GM21526 (cell line): ENCODE measurements around the gene PRAMEF15.
"Not testable (repeated sequence)": the region's sequence is repeated elsewhere in the genome, so short reads cannot be mapped to it uniquely, and the experiment has no call there.

Experiments used
- ATAC-seq: cut with Tn5 transposase; IDR thresholded peaks from one replicate; pipeline ENCODE4 v1.9.1; 2021; ENCODE audit warnings: moderate library complexity; ENCODE audit not compliant: unreplicated experiment, low FRiP score

The PRAMEF15 gene

DNA sequence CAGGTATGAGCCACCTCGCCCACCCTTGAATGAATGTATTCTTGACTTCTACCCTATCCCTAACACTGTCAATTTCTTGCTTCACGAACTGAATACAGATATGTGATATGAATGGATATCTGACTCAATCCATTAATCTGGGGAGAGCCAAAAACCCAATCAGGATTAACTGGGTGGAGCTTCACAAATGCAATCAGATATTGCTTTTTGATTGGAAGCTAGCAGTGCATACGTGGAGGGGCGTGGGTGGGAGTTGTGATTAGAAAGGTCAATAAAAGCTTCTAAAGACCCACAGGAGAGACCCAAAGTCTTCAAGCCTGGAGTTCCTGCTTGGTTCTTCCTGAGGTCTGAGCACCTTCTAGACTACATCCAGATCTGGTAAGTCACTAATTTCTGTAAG, at the start of gene PRAMEF15:
Gene PRAMEF15, plus strand, starts transcription at position 301 of the 400 bp plus-strand sequence. CDS start 2,827 bp downstream, outside the sequence.
- not testable (repeated sequence) for ATAC-seq

DNA sequence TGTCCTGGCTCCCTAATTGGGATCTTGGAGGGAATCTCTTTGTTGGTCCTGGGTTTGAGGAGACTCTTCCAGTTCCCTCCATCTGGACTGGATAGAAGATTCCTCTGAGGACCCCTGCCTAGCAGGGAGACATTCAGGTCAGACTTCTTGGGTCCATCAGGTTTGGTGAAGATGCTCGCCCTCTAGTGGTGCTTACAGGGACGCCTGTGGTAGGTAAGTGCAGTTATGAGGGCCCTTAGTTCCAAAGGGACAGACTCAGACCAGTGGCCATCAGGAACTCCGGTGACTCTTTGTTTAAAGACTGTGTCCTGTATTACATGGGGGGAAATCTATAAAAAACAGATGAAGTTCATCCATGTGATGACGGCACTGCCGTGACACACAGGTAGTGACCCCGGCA, 38.4 kb upstream of the PRAMEF15 start:
- not testable (repeated sequence) for ATAC-seq

DNA sequence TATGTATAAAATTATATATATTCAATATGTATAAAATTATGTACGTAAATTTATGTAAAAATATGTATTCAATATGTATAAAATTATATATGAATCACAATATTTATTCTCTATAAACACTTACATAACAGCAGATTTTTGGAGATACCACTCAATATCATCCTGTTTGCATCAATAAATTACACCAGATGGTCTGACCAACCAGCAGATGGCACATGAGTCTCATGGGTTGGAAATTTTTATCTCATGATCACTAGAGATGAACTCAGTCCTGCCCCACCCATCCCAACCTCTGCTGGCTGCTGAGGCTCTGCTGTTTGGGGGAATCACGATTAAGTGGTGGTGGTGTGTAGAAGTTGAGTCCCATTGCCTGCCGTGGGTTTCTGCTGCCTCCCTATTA, 35.8 kb upstream of the PRAMEF15 start:
- not testable (repeated sequence) for ATAC-seq

DNA sequence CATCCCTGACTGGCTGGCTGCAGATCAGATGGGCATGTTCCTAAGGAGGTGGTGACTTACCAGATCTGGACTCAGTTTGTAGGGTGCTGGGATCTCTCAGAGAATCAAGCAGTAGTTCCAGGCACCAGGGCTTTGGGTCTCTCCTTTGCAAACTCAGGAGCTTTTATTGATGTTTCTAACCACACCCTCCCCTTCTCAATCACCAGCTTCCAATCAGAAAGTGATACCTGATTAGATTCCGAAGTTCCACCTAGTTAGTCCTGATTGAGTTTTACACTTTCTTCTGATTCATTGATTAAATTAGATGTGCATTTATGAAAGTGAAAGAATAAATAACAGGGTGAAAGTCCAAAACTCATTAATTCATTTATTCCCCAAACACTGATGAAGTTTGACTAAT, 30.3 kb upstream of the PRAMEF15 start, which contains the start of gene PRAMEF8:
Gene PRAMEF8, minus strand, starts transcription at position 101 of the 400 bp plus-strand sequence. CDS start 1,046 bp downstream, outside the sequence.
- ATAC-seq, result not testable (repeated sequence)

DNA sequence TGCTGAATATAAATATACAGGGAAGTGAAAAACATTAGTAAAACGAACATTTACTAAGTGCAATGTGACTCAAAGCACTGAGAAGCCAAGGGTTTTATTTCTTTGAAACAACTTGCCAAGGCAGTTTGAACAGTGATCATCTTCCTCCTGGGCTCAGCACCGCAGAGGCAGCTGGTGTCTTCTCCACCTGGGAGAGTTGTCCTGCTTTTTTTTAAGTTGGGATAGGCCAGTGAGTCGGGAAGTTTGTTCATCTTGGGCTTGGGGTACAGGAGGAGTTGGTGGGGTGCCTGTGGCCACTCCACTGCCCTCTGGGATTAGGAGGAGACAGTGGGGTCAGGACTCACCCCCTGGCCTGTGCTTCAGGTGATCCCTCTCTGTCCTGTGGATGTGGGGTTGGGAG, 26.4 kb upstream of the PRAMEF15 start:
- not testable (repeated sequence) for ATAC-seq

DNA sequence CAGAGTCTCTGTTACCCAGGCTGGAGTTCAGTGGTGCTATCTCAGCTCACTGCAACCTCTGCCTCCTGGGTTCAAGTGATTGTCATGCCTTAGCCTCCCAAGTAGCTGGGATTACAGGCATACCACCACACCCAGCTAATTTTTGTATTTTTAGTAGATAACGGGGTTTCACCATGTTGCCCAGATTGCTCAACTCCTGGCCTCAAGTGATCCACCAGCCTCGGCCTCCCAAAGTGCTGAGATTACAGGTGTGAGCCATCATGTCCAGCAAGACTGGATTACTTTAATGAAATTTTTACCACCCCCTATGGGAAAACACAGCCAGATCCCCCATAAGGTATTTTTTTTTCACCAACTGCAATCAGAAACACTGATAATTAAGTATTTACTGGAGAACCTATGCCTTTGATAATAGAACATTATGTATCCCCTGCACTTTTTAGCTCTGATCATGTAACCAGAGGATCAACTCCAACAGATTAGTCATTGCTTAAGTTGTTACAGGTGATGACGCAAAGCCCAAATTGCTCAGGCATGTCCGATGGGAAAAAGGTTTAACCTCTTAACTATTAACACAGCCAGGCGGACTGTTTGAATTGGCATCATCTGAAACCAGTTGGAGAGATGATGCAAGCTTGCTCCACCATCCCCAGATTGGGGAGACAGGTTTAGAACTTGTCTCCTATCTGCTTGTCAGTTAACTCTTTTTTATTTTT, 18.0 kb upstream of the PRAMEF15 start:
- ATAC-seq, result not testable (repeated sequence)

DNA sequence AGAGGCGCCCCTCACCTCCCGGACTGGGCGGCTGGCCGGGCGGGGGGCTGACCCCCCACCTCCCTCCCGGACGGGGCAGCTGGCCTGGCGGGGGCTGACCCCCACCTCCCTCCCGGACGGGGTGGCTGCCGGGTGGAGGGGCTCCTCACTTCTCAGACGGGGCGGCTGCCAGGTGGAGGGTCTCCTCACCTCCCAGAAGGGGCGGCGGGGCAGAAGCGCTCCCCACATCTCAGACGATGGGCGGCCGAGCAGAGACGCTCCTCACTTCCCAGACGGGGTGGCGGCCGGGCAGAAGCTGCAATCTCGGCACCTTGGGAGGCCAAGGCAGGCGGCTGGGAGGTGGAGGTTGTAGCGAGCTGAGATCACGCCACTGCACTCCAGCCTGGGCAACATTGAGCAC, 16.7 kb upstream of the PRAMEF15 start:
- not testable (repeated sequence) for ATAC-seq

DNA sequence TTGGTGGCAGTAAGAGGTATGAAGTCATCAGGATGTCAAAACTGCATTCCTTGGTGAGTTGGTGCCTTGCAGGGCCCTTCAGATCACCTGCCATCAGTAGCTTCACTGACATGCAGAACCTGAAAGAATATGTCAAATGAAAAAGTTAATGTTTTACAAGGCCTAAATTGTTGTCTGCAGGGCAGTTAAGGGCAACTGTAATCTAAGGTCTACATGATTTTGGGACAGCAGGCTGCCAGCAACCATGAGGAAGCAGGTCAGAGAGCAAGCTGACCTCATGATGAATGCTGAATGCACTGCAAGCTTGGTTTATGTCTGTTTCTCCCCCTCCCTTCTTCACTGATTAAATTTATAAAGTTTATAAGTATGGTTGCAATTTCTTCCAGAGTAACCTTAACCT, 13.2 kb upstream of the PRAMEF15 start:
- not testable (repeated sequence) for ATAC-seq

DNA sequence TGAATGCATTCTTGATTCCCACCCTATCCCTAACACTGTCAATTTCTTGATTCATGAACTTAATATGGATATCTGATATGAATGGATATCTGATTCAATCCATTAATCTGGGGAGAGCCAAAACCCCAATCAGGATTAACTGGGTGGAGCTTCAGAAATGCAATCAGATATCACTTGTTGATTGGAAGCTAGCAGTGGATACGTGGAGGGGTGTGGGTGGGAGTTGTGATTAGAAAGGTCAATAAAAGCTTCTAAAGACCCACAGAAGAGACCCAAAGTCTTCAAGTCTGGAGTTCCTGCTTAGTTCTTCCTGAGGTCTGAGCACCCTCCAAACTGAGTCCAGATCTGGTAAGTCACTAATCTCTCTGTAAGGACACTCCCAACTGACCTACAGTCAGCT, 12.1 kb upstream of the PRAMEF15 start, which contains the start of gene PRAMEF33:
Gene PRAMEF33, plus strand, starts transcription at position 301 of the 400 bp plus-strand sequence. CDS start 2,416 bp downstream, outside the sequence.
- not testable (repeated sequence) for ATAC-seq

DNA sequence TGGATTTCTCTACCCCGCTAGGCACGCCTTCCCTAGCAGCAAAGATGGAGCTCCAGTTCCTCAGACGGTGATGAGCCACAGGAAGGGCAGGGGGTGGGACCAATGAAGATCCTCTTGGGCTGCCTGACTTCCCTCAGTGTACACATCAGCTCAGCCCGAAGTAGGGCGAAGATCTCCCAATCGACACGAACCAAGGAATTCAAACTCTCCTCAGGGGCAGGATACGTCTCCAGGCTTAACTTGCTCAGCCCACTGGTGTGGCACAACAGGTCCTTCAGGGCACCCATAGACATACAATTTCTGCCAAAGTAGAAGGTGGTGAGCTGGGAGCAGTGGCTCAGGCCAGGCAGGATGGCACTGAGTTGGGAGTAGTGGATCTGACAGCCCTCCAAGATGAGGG, 27.1 kb downstream of the PRAMEF15 start:
- not testable (repeated sequence) for ATAC-seq

DNA sequence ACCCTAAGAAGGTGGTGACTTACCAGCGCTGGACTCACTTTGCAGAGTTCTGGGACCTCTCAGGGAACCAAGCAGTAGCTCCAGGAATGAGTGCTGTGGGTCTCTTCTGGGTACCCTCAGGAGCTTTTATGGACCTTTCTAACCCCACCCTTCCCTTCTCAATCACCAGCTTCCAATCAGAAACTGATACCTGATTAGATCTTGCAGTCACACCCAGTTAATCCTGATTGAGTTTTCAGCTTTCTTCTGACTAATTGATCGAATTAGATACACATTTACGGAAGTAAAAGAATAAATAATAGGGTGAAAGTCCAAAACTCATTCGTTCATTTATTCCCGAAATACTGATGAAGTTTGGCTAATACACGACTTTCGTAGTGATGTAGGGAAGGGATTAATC, 31.7 kb downstream of the PRAMEF15 start, which contains the start of gene PRAMEF14:
Gene PRAMEF14, minus strand, starts transcription at position 101 of the 400 bp plus-strand sequence. CDS start 1,820 bp downstream, outside the sequence.
- not testable (repeated sequence) for ATAC-seq

DNA sequence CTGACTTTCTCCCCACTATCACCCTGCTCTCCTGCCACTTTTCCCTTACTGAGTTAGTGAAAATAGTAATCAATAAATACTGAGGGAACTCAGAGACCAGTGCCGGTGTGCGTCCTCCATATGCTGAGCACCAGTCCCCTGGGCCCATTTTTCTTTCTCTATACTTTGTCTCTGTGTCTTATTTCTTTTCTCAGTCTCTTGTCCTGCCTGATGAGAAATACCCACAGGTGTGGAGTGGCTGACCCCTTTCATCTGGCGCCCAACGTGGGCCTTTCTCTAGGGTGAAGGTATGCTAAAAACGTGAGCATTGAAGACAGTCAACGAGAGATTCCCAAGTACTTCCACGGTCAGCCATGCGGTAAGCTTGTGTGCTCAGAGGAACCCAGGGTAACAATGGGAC, 38.1 kb downstream of the PRAMEF15 start:
- ATAC-seq, result not testable (repeated sequence)

DNA sequence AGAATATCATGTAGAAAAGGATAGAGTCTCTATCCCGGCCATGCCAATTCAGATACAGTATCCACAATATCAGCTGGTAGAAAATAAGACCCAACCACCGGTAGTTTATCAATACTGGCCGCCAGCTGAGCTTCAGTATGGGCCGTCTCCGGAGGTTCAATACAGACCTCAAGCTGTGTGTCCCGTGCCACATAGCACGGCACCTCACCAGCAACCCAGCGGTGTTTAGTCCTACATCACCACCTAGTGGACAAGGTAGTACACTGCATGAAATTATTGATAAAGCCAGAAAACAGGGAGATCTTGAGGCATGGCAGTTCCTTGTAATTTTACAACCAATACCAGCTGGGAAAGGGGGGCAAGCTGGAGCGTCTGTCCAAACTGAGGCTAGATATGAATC, 39.1 kb downstream of the PRAMEF15 start:
- not testable (repeated sequence) for ATAC-seq

DNA sequence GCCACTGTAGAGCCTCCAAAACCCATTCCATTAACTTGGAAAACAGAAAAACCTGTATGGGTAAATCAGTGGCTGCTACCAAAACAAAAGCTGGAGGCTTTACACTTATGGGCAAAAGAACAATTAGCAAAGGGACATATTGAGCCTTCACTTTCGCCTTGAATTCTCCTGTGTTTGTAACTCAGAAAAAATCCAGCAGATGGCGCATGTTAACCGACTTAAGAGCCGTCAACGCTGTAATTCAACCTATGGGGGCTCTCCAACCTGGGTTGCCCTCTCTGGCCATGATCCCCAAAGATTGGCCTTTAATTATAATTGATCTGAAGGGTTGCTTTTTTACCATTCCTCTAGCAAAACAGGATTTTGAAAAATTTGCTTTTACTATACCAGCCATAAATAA, 41.4 kb downstream of the PRAMEF15 start:
- ATAC-seq, result not testable (repeated sequence)

DNA sequence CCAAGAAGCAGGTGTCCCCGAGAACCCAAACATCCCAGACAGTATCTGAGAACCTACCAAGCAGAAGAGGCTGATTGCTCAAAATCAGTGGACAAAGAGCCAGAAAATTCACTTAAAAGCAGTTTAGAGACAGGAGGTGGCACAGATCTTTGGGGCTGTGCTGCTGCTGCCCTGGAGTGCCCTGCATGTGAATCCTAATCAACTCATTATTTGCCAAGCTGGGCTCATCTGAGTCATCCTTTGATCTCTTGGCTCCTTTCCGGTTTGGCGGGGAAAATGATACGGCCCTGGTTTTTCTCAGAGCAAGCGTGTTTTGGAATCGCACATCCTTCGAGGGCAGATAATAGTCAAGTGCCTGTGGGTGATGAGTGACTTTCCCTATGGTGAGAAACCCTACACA, 47.0 kb downstream of the PRAMEF15 start:
- ATAC-seq, result not testable (repeated sequence)

DNA sequence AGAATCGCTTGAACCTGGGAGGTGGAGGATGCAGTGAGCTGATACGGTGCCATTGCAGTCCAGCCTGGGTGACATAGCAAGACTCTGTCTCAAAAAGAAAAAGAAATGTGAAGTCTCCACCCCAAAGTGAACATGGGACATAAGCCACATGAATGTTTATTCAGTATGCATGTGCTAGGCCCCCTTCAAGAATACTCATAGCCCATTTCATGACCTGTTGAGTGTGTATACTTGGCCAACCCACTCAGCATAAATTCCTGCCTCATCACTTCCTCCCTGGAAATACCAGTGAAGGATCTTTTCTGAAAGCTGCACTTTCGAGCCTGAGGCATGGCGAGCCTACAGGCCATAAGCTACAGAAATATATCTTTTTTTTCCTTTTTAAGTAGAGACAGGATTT, 49.5 kb downstream of the PRAMEF15 start:
- not testable (repeated sequence) for ATAC-seq

DNA sequence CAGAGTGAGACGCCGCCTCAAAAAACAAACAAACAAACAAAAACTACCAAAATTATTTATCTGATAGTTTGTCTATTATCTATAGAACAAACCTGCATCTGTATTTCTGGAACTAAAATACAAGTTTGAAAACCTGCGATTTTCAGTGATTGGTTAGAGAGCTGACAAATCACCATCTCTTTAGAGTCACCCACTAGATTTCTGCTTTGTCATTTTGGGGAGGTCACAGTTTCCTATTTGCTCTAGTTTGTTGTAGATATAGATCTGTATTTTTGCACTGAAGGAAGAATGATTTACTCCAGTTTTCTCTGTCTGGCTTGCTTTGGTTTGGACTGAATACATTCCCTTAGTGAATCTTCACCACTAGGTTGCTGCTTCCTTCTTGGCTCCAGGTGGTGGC, 51.2 kb downstream of the PRAMEF15 start:
- ATAC-seq, result not testable (repeated sequence)

DNA sequence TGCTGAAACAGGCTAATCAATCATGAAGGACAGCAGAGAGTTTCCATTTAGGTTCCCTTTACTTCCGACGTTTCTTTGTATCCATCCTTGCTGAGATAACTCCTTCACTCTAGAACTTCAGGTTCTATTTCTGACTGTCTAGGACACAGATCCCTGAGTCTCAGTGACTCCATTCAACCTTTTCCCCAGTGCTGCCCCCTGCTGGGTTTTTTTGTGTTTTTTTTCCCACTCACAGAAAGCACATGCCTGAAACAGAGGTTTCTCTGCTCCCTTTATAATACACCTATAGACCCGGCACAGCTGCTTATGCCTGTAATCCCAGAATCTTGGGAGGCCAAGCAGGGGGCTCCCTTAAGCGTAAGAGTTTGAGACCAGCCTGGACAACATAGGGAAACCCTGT, 53.2 kb downstream of the PRAMEF15 start:
- ATAC-seq, result not testable (repeated sequence)
